GM18520 (cell line): ENCODE measurements around the gene FHOD3.

Experiments
- ATAC-seq: cut with Tn5 transposase; IDR thresholded peaks from one replicate; pipeline ENCODE4 v1.9.1; 2021; ENCODE audit not compliant: unreplicated experiment

FHOD3 gene

GRCh38 chr18:36465276-36465675, 167.8 kb downstream of the FHOD3 start:
- no peak for ATAC-seq

- no peak for ATAC-seq
Observed at GRCh38 chr18:36465970-36466369, 168.5 kb downstream of the FHOD3 start.

GRCh38 chr18:36467614-36468013, 170.1 kb downstream of the FHOD3 start:
- no peak for ATAC-seq

- no peak for ATAC-seq
Observed at GRCh38 chr18:36468161-36468560, 170.6 kb downstream of the FHOD3 start.

- ATAC-seq, result no peak
Observed at GRCh38 chr18:36469461-36469860, 171.9 kb downstream of the FHOD3 start.

GRCh38 chr18:36470896-36471295, 173.4 kb downstream of the FHOD3 start:
- no peak for ATAC-seq

- no peak for ATAC-seq
Observed at GRCh38 chr18:36471393-36471792, 173.9 kb downstream of the FHOD3 start.

- no peak for ATAC-seq
Observed at GRCh38 chr18:36476433-36476832, 178.9 kb downstream of the FHOD3 start.

GRCh38 chr18:36477776-36478175, 180.3 kb downstream of the FHOD3 start:
- ATAC-seq, result no peak

- no peak for ATAC-seq
Observed at GRCh38 chr18:36481201-36481657, 183.7 kb downstream of the FHOD3 start.

GRCh38 chr18:36481935-36482334, 184.4 kb downstream of the FHOD3 start:
- ATAC-seq, result no peak

- ATAC-seq, result no peak
Observed at GRCh38 chr18:36484591-36484990, 187.1 kb downstream of the FHOD3 start.

GRCh38 chr18:36485772-36486171, 188.3 kb downstream of the FHOD3 start:
- ATAC-seq, result no peak

- ATAC-seq, result no peak
Observed at GRCh38 chr18:36488131-36488530, 190.6 kb downstream of the FHOD3 start.

- ATAC-seq, result no peak
Observed at GRCh38 chr18:36490897-36491296, 193.4 kb downstream of the FHOD3 start.

GRCh38 chr18:36492604-36493329, 195.3 kb downstream of the FHOD3 start:
- ATAC-seq, result no peak

- ATAC-seq, result no peak
Observed at GRCh38 chr18:36493349-36494159, 196.0 kb downstream of the FHOD3 start.

GRCh38 chr18:36494160-36494437, 196.6 kb downstream of the FHOD3 start:
- no peak for ATAC-seq

GRCh38 chr18:36496022-36496421, 198.5 kb downstream of the FHOD3 start:
- no peak for ATAC-seq

GRCh38 chr18:36499938-36500337, 202.4 kb downstream of the FHOD3 start:
- ATAC-seq, result peak; percentile 64

GRCh38 chr18:36501100-36501499, 203.6 kb downstream of the FHOD3 start:
- no peak for ATAC-seq

GRCh38 chr18:36503477-36503876, 206.0 kb downstream of the FHOD3 start:
- no peak for ATAC-seq
